DMS53 treated with DMSO at 0.1 percent for 48 hours (cell line): ENCODE data around the gene ZNF184.

ENCODE experiments used
- DNase-seq: peaks from one replicate; lab custom pipeline; 2025; ENCODE audit not compliant: unreplicated experiment; lab: John Stamatoyannopoulos, UW

Gene ZNF184

GRCh38 chr6:27479319-27480182, 6.6 kb upstream of the ZNF184 start:
- peak; percentile 75 for DNase-seq

- DNase-seq = peak; percentile 68
Observed at GRCh38 chr6:27478706-27479318, 5.9 kb upstream of the ZNF184 start.

- peak; percentile 13 for DNase-seq
Observed at GRCh38 chr6:27478141-27478705, 5.3 kb upstream of the ZNF184 start.

GRCh38 chr6:27477318-27478013, 4.6 kb upstream of the ZNF184 start:
- DNase-seq = no peak

- no peak for DNase-seq
Observed at GRCh38 chr6:27476090-27476489, 3.2 kb upstream of the ZNF184 start.

GRCh38 chr6:27474672-27475071, 1.8 kb upstream of the ZNF184 start:
- DNase-seq = no peak

GRCh38 chr6:27474172-27474465, 1.2 kb upstream of the ZNF184 start:
- DNase-seq = no peak

- DNase-seq = no peak
Observed at GRCh38 chr6:27472182-27472616, 706 bp downstream of the ZNF184 start.

- no peak for DNase-seq
Observed at GRCh38 chr6:27471365-27472115, 1.4 kb downstream of the ZNF184 start.

GRCh38 chr6:27470023-27470422, 2.9 kb downstream of the ZNF184 start:
- DNase-seq = no peak

- DNase-seq = no peak
Observed at GRCh38 chr6:27468334-27468733, 4.6 kb downstream of the ZNF184 start.

- no peak for DNase-seq
Observed at GRCh38 chr6:27452496-27452897, 20.4 kb downstream of the ZNF184 start.

- no peak for DNase-seq
Observed at GRCh38 chr6:27451660-27452390, 21.1 kb downstream of the ZNF184 start.

- DNase-seq = no peak
Observed at GRCh38 chr6:27448456-27448855, 24.4 kb downstream of the ZNF184 start.

GRCh38 chr6:27442932-27443331, 30.0 kb downstream of the ZNF184 start:
- no peak for DNase-seq

GRCh38 chr6:27441001-27441400, 31.9 kb downstream of the ZNF184 start:
- no peak for DNase-seq

GRCh38 chr6:27439371-27439770, 33.5 kb downstream of the ZNF184 start:
- DNase-seq = no peak

GRCh38 chr6:27433714-27434113, 39.2 kb downstream of the ZNF184 start:
- no peak for DNase-seq

- no peak for DNase-seq
Observed at GRCh38 chr6:27428966-27429365, 43.9 kb downstream of the ZNF184 start.

GRCh38 chr6:27428502-27428901, 44.4 kb downstream of the ZNF184 start:
- no peak for DNase-seq
